Activated CD4-positive, CD25-positive, alpha-beta regulatory T cell treated with anti-CD3 and anti-CD28 coated beads, Interleukin-2, amount 50 U/mL, for 24 hours (primary cell): Measurements from ENCODE around the gene AKTIP.
"Not testable (repeated sequence)": the region's sequence is repeated elsewhere in the genome, so short reads cannot be mapped to it uniquely, and the experiment has no call there.

Source experiments
- ATAC-seq, 2 donors: fragments of 150-1000 bp; cut with Tn5 transposase; one replicate each; pipeline ENCODE4 v1.10.0; 2021; ENCODE audit warnings: mild to moderate bottlenecking in 1 of 2, moderate library complexity in 1 of 2

The AKTIP gene

GRCh38 chr16:53502331-53503269, at the start of gene AKTIP:
Gene AKTIP, minus strand, starts transcription at chr16:53503209. Its CDS starts 2,950 bp downstream, at chr16:53500259.
- ATAC-seq, result peak; percentile 6 to 20

- peak; percentile 74 to 87 for ATAC-seq
Measured at GRCh38 chr16:53549970-53550690, 47.1 kb upstream of the AKTIP start.

GRCh38 chr16:53546988-53547391, 44.0 kb upstream of the AKTIP start:
- ATAC-seq, result no peak

GRCh38 chr16:53545433-53545832, 42.4 kb upstream of the AKTIP start:
- no peak for ATAC-seq

GRCh38 chr16:53542283-53542682, 39.3 kb upstream of the AKTIP start:
- no peak for ATAC-seq

GRCh38 chr16:53541326-53541725, 38.3 kb upstream of the AKTIP start:
- ATAC-seq, result no peak

GRCh38 chr16:53539759-53540718, 37.0 kb upstream of the AKTIP start:
- not testable (repeated sequence) for ATAC-seq

- not testable (repeated sequence) for ATAC-seq
Measured at GRCh38 chr16:53539346-53539745, 36.3 kb upstream of the AKTIP start.

- ATAC-seq, result peak in 1 of 2 donors; percentile 17
Measured at GRCh38 chr16:53537626-53538025, 34.6 kb upstream of the AKTIP start.

- no peak for ATAC-seq
Measured at GRCh38 chr16:53534206-53534605, 31.2 kb upstream of the AKTIP start.

GRCh38 chr16:53530741-53531140, 27.7 kb upstream of the AKTIP start:
- ATAC-seq, result no peak

GRCh38 chr16:53530046-53530445, 27.0 kb upstream of the AKTIP start:
- no peak for ATAC-seq

- no peak for ATAC-seq
Measured at GRCh38 chr16:53529513-53529912, 26.5 kb upstream of the AKTIP start.

GRCh38 chr16:53528797-53529196, 25.8 kb upstream of the AKTIP start:
- ATAC-seq, result no peak

GRCh38 chr16:53523971-53524548, 21.1 kb upstream of the AKTIP start:
- no peak for ATAC-seq

GRCh38 chr16:53523126-53523804, 20.3 kb upstream of the AKTIP start:
- ATAC-seq, result no peak

- no peak for ATAC-seq
Measured at GRCh38 chr16:53519417-53520091, 16.5 kb upstream of the AKTIP start.

GRCh38 chr16:53518550-53519416, 15.8 kb upstream of the AKTIP start:
- peak; percentile 87 to 91 for ATAC-seq

GRCh38 chr16:53517851-53518250, 14.8 kb upstream of the AKTIP start:
- no peak for ATAC-seq

GRCh38 chr16:53515811-53516210, 12.8 kb upstream of the AKTIP start:
- ATAC-seq, result no peak
